HepG2 (cell line): ENCODE measurements around the gene URB1. TPM values are rescaled to one million over a fixed set of nuclear protein-coding genes. Genes with fewer than 3 reads are reported as not detected.

Experiments used
- CHD2 ChIP-seq: IDR thresholded peaks from 2 replicates; pipeline ENCODE4 v1.6.1; 2011; ENCODE audit warnings: low read depth, low read length, improper control_type of control experiment
- ELF3 ChIP-seq: IDR thresholded peaks from 2 replicates; pipeline ENCODE4 v1.6.1; 2016; ENCODE audit warnings: missing genetic modification reagents, missing compliant biosample characterization
- RXRB ChIP-seq: IDR thresholded peaks from 2 replicates; pipeline ENCODE4 v1.6.1; 2016; ENCODE audit warnings: borderline replicate concordance, missing genetic modification reagents, missing compliant biosample characterization
- SP5 ChIP-seq: IDR thresholded peaks from 2 replicates; pipeline ENCODE4 v1.6.1; 2016; ENCODE audit warnings: low read depth, borderline replicate concordance
- TMF1 ChIP-seq: sonication (generic); formaldehyde crosslinking; IDR thresholded peaks from 2 replicates; pipeline ENCODE4 v1.8.1; 2022; ENCODE audit warnings: low read depth, missing genetic modification reagents
- ZNF121 ChIP-seq: sonication (generic); formaldehyde crosslinking; IDR thresholded peaks from 2 replicates; pipeline ENCODE4 v1.5.0; 2020; ENCODE audit warnings: mild to moderate bottlenecking, missing genetic modification reagents
- ZNF558 ChIP-seq: sonication (generic); formaldehyde crosslinking; IDR thresholded peaks from 2 replicates; pipeline ENCODE4 v1.9.0; 2022; ENCODE audit warnings: mild to moderate bottlenecking, missing genetic modification reagents, borderline replicate concordance
- ZNF776 ChIP-seq: sonication (generic); formaldehyde crosslinking; IDR thresholded peaks from 2 replicates; pipeline ENCODE4 v1.4.0; 2020; ENCODE audit warnings: mild to moderate bottlenecking, missing genetic modification reagents
- polyA plus RNA-seq, 8 experiments: library from polyadenylated mRNA; depleted of rRNA in 3 of 8; stranded (reverse) in 7 of 8; unstranded in 1 of 8; fragments of >200 nt; fragmentation: Illumina TruSeq in 4 of 8; extraction: Trizol in 4 of 8; gene quantifications; 2 replicates each; pipeline versions ENCODE4 v1.2.1 to v1.2.3, GENCODE V29; 2011 to 2016; ENCODE audit warnings: low read depth in 4 of 8, missing spikeins in 1 of 8, mixed read lengths in 1 of 8; ENCODE audit not compliant: insufficient read depth in 1 of 8
- total RNA-seq, 5 experiments: library from RNA; depleted of rRNA; stranded (reverse); fragments of >200 nt; fragmentation: Illumina TruSeq; extraction: Trizol; gene quantifications; 2 replicates each; pipeline ENCODE4 v1.2.3, GENCODE V29; 2016; ENCODE audit warnings: low read depth in 1 of 5
- TF ChIP-seq, protein P1 (sequence below): sonication (generic); formaldehyde crosslinking; IDR thresholded peaks from 2 replicates; pipeline ENCODE4 v1.4.0; 2020; ENCODE audit warnings: missing genetic modification reagents, borderline replicate concordance
- TF ChIP-seq, protein P2 (sequence below): sonication (generic); formaldehyde crosslinking; IDR thresholded peaks from 2 replicates; pipeline ENCODE4 v1.4.0; 2020; ENCODE audit warnings: missing genetic modification reagents
- TF ChIP-seq, protein P3 (sequence below): sonication (generic); formaldehyde crosslinking; conservative IDR thresholded peaks from 2 replicates; pipeline ENCODE4 v1.8.1; 2023; ENCODE audit warnings: missing genetic modification reagents
- TF ChIP-seq, protein P4 (sequence below): sonication (generic); formaldehyde crosslinking; IDR thresholded peaks from 2 replicates; pipeline ENCODE4 v1.5.0; 2020; ENCODE audit warnings: mild to moderate bottlenecking, missing genetic modification reagents, moderate library complexity
- TF ChIP-seq, protein P5 (sequence below): sonication (generic); formaldehyde crosslinking; IDR thresholded peaks from 2 replicates; pipeline ENCODE4 v1.4.0; 2020; ENCODE audit warnings: missing genetic modification reagents; ENCODE audit errors: not compliant biosample characterization

URB1 gene
- total and polyA plus RNA-seq, 2 of the 13 experiments (the other 11 are each of a cell fraction or from before 2014, with no cell fraction given): 4.5 to 16.7 TPM

DNA sequence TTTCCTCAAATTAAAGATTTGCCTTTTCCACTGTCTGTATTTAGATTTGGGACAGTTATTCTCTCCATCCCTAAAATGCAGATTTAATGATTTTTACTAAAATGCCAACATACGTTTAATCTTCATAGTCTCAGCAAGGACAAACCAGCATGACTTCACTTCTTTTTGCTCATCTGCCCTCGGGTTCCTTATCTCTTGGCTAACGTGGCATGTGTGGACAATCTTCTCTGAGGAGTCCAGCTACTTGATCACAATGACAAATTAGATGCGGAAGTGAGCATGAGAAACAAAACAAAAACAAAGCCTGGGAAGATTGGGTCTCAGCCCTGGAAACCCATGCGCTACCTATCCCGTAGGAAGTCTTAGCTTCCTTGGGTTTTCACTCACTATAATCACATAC is 93.1 kb downstream of the URB1 start (continued):
- TF ChIP-seq, protein P1, sequence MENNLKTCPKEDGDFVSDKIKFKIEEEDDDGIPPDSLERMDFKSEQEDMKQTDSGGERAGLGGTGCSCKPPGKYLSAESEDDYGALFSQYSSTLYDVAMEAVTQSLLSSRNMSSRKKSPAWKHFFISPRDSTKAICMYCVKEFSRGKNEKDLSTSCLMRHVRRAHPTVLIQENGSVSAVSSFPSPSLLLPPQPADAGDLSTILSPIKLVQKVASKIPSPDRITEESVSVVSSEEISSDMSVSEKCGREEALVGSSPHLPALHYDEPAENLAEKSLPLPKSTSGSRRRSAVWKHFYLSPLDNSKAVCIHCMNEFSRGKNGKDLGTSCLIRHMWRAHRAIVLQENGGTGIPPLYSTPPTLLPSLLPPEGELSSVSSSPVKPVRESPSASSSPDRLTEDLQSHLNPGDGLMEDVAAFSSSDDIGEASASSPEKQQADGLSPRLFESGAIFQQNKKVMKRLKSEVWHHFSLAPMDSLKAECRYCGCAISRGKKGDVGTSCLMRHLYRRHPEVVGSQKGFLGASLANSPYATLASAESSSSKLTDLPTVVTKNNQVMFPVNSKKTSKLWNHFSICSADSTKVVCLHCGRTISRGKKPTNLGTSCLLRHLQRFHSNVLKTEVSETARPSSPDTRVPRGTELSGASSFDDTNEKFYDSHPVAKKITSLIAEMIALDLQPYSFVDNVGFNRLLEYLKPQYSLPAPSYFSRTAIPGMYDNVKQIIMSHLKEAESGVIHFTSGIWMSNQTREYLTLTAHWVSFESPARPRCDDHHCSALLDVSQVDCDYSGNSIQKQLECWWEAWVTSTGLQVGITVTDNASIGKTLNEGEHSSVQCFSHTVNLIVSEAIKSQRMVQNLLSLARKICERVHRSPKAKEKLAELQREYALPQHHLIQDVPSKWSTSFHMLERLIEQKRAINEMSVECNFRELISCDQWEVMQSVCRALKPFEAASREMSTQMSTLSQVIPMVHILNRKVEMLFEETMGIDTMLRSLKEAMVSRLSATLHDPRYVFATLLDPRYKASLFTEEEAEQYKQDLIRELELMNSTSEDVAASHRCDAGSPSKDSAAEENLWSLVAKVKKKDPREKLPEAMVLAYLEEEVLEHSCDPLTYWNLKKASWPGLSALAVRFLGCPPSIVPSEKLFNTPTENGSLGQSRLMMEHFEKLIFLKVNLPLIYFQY (CRISPR knock-in tag): no peak
- TF ChIP-seq, protein P2, sequence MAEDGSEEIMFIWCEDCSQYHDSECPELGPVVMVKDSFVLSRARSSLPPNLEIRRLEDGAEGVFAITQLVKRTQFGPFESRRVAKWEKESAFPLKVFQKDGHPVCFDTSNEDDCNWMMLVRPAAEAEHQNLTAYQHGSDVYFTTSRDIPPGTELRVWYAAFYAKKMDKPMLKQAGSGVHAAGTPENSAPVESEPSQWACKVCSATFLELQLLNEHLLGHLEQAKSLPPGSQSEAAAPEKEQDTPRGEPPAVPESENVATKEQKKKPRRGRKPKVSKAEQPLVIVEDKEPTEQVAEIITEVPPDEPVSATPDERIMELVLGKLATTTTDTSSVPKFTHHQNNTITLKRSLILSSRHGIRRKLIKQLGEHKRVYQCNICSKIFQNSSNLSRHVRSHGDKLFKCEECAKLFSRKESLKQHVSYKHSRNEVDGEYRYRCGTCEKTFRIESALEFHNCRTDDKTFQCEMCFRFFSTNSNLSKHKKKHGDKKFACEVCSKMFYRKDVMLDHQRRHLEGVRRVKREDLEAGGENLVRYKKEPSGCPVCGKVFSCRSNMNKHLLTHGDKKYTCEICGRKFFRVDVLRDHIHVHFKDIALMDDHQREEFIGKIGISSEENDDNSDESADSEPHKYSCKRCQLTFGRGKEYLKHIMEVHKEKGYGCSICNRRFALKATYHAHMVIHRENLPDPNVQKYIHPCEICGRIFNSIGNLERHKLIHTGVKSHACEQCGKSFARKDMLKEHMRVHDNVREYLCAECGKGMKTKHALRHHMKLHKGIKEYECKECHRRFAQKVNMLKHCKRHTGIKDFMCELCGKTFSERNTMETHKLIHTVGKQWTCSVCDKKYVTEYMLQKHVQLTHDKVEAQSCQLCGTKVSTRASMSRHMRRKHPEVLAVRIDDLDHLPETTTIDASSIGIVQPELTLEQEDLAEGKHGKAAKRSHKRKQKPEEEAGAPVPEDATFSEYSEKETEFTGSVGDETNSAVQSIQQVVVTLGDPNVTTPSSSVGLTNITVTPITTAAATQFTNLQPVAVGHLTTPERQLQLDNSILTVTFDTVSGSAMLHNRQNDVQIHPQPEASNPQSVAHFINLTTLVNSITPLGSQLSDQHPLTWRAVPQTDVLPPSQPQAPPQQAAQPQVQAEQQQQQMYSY (CRISPR knock-in tag): no peak
- TF ChIP-seq ZNF776 (no peak), CHD2 (no peak), ZNF558 (CRISPR knock-in tag) (no peak), ELF3 (CRISPR knock-in tag) (no peak), TMF1 (CRISPR knock-in tag) (no peak), ZNF121 (CRISPR knock-in tag) (no peak), SP5 (no peak), RXRB (no peak)
- TF ChIP-seq, protein P3, sequence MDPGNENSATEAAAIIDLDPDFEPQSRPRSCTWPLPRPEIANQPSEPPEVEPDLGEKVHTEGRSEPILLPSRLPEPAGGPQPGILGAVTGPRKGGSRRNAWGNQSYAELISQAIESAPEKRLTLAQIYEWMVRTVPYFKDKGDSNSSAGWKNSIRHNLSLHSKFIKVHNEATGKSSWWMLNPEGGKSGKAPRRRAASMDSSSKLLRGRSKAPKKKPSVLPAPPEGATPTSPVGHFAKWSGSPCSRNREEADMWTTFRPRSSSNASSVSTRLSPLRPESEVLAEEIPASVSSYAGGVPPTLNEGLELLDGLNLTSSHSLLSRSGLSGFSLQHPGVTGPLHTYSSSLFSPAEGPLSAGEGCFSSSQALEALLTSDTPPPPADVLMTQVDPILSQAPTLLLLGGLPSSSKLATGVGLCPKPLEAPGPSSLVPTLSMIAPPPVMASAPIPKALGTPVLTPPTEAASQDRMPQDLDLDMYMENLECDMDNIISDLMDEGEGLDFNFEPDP (CRISPR knock-in tag): no peak
- TF ChIP-seq, protein P4, sequence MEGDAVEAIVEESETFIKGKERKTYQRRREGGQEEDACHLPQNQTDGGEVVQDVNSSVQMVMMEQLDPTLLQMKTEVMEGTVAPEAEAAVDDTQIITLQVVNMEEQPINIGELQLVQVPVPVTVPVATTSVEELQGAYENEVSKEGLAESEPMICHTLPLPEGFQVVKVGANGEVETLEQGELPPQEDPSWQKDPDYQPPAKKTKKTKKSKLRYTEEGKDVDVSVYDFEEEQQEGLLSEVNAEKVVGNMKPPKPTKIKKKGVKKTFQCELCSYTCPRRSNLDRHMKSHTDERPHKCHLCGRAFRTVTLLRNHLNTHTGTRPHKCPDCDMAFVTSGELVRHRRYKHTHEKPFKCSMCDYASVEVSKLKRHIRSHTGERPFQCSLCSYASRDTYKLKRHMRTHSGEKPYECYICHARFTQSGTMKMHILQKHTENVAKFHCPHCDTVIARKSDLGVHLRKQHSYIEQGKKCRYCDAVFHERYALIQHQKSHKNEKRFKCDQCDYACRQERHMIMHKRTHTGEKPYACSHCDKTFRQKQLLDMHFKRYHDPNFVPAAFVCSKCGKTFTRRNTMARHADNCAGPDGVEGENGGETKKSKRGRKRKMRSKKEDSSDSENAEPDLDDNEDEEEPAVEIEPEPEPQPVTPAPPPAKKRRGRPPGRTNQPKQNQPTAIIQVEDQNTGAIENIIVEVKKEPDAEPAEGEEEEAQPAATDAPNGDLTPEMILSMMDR (CRISPR knock-in tag): no peak
- TF ChIP-seq, protein P5, sequence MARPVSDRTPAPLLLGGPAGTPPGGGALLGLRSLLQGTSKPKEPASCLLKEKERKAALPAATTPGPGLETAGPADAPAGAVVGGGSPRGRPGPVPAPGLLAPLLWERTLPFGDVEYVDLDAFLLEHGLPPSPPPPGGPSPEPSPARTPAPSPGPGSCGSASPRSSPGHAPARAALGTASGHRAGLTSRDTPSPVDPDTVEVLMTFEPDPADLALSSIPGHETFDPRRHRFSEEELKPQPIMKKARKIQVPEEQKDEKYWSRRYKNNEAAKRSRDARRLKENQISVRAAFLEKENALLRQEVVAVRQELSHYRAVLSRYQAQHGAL (CRISPR knock-in tag): no peak
